GM20000 (cell line): ENCODE results near the gene PLAC8.
"Not testable (repeated sequence)": the region's sequence is repeated elsewhere in the genome, so short reads cannot be mapped to it uniquely, and the experiment has no call there.

Source experiments
- DNase-seq: peaks from one replicate; pipeline ENCODE4 v3.0.0; 2012; ENCODE audit warnings: low spot score
- CTCF ChIP-seq: IDR thresholded peaks from 2 replicates; pipeline ENCODE4 v1.5.1; 2012; ENCODE audit warnings: mild to moderate bottlenecking, control low read depth; ENCODE audit errors: extremely low read depth, missing control alignments

Gene PLAC8

GRCh38 chr4:83046693-83047473 is 67.6 kb downstream of the PLAC8 start:
- TF ChIP-seq CTCF: no peak

GRCh38 chr4:83043801-83044407 is 70.6 kb downstream of the PLAC8 start:
- no peak for DNase-seq
- no peak for TF ChIP-seq CTCF

More at GRCh38 chr4:83046693-83047473, 67.6 kb downstream of the PLAC8 start:
- no peak for DNase-seq

- not testable (repeated sequence) for DNase-seq
Measured at GRCh38 chr4:83043157-83043556, 71.4 kb downstream of the PLAC8 start.

- no peak for TF ChIP-seq CTCF
- DNase-seq: no peak
Measured at GRCh38 chr4:83040269-83040668, 74.3 kb downstream of the PLAC8 start.
